HEK293 (cell line): ENCODE measurements around the gene AIF1.
A peak's percentile ranks its signal among the peaks of the same experiment; 100 is the strongest.

Source experiments
- CTCF ChIA-PET: fragments of 350-600 bp; formaldehyde crosslinking; extraction: SDS; loops from one replicate; lab custom pipeline; 2021; ENCODE audit warnings: antibody characterized with exemption; lab: Yijun Ruan, JAX
- POLR2A ChIA-PET: fragments of 300-600 bp; formaldehyde crosslinking; extraction: SDS; loops from one replicate; lab custom pipeline; 2020; ENCODE audit warnings: antibody characterized with exemption, inconsistent platforms; lab: Yijun Ruan, JAX
- H3K27ac ChIP-seq: fragments of 200-500 bp; sonication (Bioruptor generic); 2 replicates; pipeline ENCODE4 v1.5.1; 2014; ENCODE audit warnings: low read depth, low read length, control low read depth, inconsistent platforms; ENCODE audit errors: extremely low read depth
- H3K36me3 ChIP-seq, 2 experiments: fragments of 200-500 bp in 1 of 2; sonication (Bioruptor generic) in 1 of 2; 1 replicate in 1 of 2; 2 replicates in 1 of 2; pipeline ENCODE4 v1.5.1; 2014 to 2017; ENCODE audit warnings: inconsistent platforms in 2 of 2, low read length in 2 of 2; ENCODE audit not compliant: control insufficient read depth in 2 of 2, insufficient read depth in 1 of 2
- H3K4me1 ChIP-seq: fragments of 200-500 bp; sonication (Bioruptor generic); 2 replicates; pipeline ENCODE4 v1.5.1; 2014; ENCODE audit warnings: mild to moderate bottlenecking, low read length, inconsistent platforms; ENCODE audit not compliant: control insufficient read depth, insufficient read depth
- H3K4me3 ChIP-seq: 2 replicates; pipeline ENCODE4 v1.5.1; 2011; ENCODE audit warnings: low read depth, mild to moderate bottlenecking, control low read depth, low read length, moderate library complexity
- H3K9me3 ChIP-seq: fragments of 200-500 bp; sonication (Bioruptor generic); 2 replicates; pipeline ENCODE4 v1.5.1; 2014; ENCODE audit warnings: low read depth, low read length, inconsistent platforms; ENCODE audit not compliant: control insufficient read depth, insufficient read depth
- GLIS2 ChIP-seq: fragments of 450-650 bp; formaldehyde crosslinking; IDR thresholded peaks from 2 replicates; pipeline ENCODE4 v1.5.1; 2016; ENCODE audit warnings: missing biosample characterization, missing genetic modification characterization
- KLF1 ChIP-seq: fragments of 450-650 bp; formaldehyde crosslinking; IDR thresholded peaks from 2 replicates; pipeline ENCODE4 v1.5.1; 2016; ENCODE audit warnings: missing biosample characterization, missing genetic modification characterization
- OVOL3 ChIP-seq: fragments of 450-650 bp; formaldehyde crosslinking; IDR thresholded peaks from 2 replicates; pipeline ENCODE4 v1.5.1; 2016; ENCODE audit warnings: missing biosample characterization, missing genetic modification characterization
- ZBTB1 ChIP-seq: fragments of 450-650 bp; formaldehyde crosslinking; IDR thresholded peaks from 2 replicates; pipeline ENCODE4 v1.5.1; 2016; ENCODE audit warnings: missing biosample characterization, missing genetic modification characterization
- ZBTB48 ChIP-seq: fragments of 450-650 bp; formaldehyde crosslinking; IDR thresholded peaks from 2 replicates; pipeline ENCODE4 v1.5.1; 2016; ENCODE audit warnings: missing biosample characterization, missing genetic modification characterization
- ZFP3 ChIP-seq: fragments of 450-650 bp; formaldehyde crosslinking; IDR thresholded peaks from 2 replicates; pipeline ENCODE4 v1.5.1; 2016; ENCODE audit warnings: low read depth, missing biosample characterization, missing genetic modification characterization
- ZFP41 ChIP-seq: fragments of 450-650 bp; formaldehyde crosslinking; IDR thresholded peaks from 2 replicates; pipeline ENCODE4 v1.5.1; 2016; ENCODE audit warnings: missing biosample characterization, missing genetic modification characterization, borderline replicate concordance
- ZNF24 ChIP-seq: fragments of 450-650 bp; formaldehyde crosslinking; IDR thresholded peaks from 2 replicates; pipeline ENCODE4 v1.5.1; 2016; ENCODE audit warnings: missing biosample characterization, missing genetic modification characterization
- ZNF341 ChIP-seq: fragments of 450-650 bp; formaldehyde crosslinking; IDR thresholded peaks from 2 replicates; pipeline ENCODE4; 2016; ENCODE audit warnings: low read depth, missing biosample characterization, missing genetic modification characterization
- ZNF366 ChIP-seq: fragments of 450-650 bp; formaldehyde crosslinking; conservative IDR thresholded peaks from 2 replicates; pipeline ENCODE4 v1.5.1; 2016; ENCODE audit warnings: missing biosample characterization, missing genetic modification characterization
- ZNF37A ChIP-seq: fragments of 450-650 bp; IDR thresholded peaks from 2 replicates; pipeline ENCODE4 v1.5.1; 2018; ENCODE audit warnings: missing biosample characterization, missing genetic modification characterization
- ZNF394 ChIP-seq: fragments of 450-650 bp; formaldehyde crosslinking; IDR thresholded peaks from 2 replicates; pipeline ENCODE4 v1.5.1; 2016; ENCODE audit warnings: missing biosample characterization, missing genetic modification characterization, mild to moderate bottlenecking, moderate library complexity, borderline replicate concordance
- ZNF404 ChIP-seq: fragments of 450-650 bp; formaldehyde crosslinking; IDR thresholded peaks from 2 replicates; pipeline ENCODE4 v1.5.1; 2017; ENCODE audit warnings: missing biosample characterization, missing genetic modification characterization
- ZNF548 ChIP-seq: fragments of 450-650 bp; formaldehyde crosslinking; IDR thresholded peaks from 2 replicates; pipeline ENCODE4 v1.5.1; 2016; ENCODE audit warnings: missing biosample characterization, missing genetic modification characterization
- ZNF558 ChIP-seq: fragments of 450-650 bp; formaldehyde crosslinking; IDR thresholded peaks from 2 replicates; pipeline ENCODE4 v1.5.1; 2016; ENCODE audit warnings: missing biosample characterization, missing genetic modification characterization
- ZNF701 ChIP-seq: fragments of 450-650 bp; formaldehyde crosslinking; IDR thresholded peaks from 2 replicates; pipeline ENCODE4 v1.5.1; 2016; ENCODE audit warnings: missing biosample characterization, missing genetic modification characterization
- TF ChIP-seq, protein P1 (sequence below): fragments of 450-650 bp; formaldehyde crosslinking; IDR thresholded peaks from 2 replicates; pipeline ENCODE4 v1.5.1; 2016; ENCODE audit warnings: missing biosample characterization, missing genetic modification characterization

Gene AIF1

GRCh38 chr6:31574106-31575061, 40.6 kb upstream of the AIF1 start:
- no peak overlapping the region for H3K27ac ChIP-seq
- H3K9me3 ChIP-seq = no peaks in the 10 kb centered on the region
- H3K4me1 ChIP-seq = no peaks in the 10 kb centered on the region
- ChIA-PET POLR2A (interaction anchor here (1.3 to 1.4 kb wide), 3 partner anchors 8 to 48 kb away, joined by 3 to 4 read pairs (median 3); partner anchors contain the start of gene LTB), CTCF (interaction anchor here (1.0 to 18.7 kb wide), 9 partner anchors 10 to 78 kb away, joined by 3 to 518 read pairs (median 4); partner anchors contain the start of genes ATP6V1G2, LST1 and NCR3)
- TF ChIP-seq OVOL3 (tag by site-specific recombination) = no peak
- no peak for TF ChIP-seq ZBTB1 (tag by site-specific recombination)
- no peak for TF ChIP-seq ZFP41 (tag by site-specific recombination)
- TF ChIP-seq ZNF548 = no peak
- TF ChIP-seq ZNF558 (tag by site-specific recombination) = no peak
- TF ChIP-seq, protein P1, sequence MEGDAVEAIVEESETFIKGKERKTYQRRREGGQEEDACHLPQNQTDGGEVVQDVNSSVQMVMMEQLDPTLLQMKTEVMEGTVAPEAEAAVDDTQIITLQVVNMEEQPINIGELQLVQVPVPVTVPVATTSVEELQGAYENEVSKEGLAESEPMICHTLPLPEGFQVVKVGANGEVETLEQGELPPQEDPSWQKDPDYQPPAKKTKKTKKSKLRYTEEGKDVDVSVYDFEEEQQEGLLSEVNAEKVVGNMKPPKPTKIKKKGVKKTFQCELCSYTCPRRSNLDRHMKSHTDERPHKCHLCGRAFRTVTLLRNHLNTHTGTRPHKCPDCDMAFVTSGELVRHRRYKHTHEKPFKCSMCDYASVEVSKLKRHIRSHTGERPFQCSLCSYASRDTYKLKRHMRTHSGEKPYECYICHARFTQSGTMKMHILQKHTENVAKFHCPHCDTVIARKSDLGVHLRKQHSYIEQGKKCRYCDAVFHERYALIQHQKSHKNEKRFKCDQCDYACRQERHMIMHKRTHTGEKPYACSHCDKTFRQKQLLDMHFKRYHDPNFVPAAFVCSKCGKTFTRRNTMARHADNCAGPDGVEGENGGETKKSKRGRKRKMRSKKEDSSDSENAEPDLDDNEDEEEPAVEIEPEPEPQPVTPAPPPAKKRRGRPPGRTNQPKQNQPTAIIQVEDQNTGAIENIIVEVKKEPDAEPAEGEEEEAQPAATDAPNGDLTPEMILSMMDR = 0 out of 2 replicates have a peak, but pooled peaks have one; percentile 21
- TF ChIP-seq ZNF394 (tag by site-specific recombination) = peak; percentile 19; the same call in 1 of the 2 replicates
- no peak for TF ChIP-seq ZNF37A (tag by site-specific recombination)
- no peak for TF ChIP-seq KLF1 (tag by site-specific recombination)
- 0 out of 2 replicates have a peak, but pooled peaks have one; percentile 9 for TF ChIP-seq GLIS2 (tag by site-specific recombination)
- H3K36me3 ChIP-seq = no peaks in the 10 kb centered on the region
- H3K4me3 ChIP-seq = no peak overlapping the region

DNA sequence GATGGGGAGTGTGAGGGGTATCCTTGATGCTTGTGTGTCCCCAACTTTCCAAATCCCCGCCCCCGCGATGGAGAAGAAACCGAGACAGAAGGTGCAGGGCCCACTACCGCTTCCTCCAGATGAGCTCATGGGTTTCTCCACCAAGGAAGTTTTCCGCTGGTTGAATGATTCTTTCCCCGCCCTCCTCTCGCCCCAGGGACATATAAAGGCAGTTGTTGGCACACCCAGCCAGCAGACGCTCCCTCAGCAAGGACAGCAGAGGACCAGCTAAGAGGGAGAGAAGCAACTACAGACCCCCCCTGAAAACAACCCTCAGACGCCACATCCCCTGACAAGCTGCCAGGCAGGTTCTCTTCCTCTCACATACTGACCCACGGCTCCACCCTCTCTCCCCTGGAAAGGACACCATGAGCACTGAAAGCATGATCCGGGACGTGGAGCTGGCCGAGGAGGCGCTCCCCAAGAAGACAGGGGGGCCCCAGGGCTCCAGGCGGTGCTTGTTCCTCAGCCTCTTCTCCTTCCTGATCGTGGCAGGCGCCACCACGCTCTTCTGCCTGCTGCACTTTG, 39.6 kb upstream of the AIF1 start, which contains the start of gene TNF:
TSS of gene TNF (plus strand) at position 231 of the 567 bp plus-strand sequence. CDS start at position 408, 177 bp downstream.
- Histone ChIP-seq H3K4me1 (no peaks in the 10 kb centered on the region), H3K27ac (no peak within 1 kb of the TSS)
- TF ChIP-seq ZNF404 = no peak
- 0 out of 2 replicates have a peak, but pooled peaks have one; percentile 37 for TF ChIP-seq ZBTB48 (tag by site-specific recombination)
- TF ChIP-seq, all 188 proteins: peak for 1
- Histone ChIP-seq H3K4me3 (no peak within 1 kb of the TSS), H3K9me3 (no peaks in the 10 kb centered on the region), H3K36me3 (no peaks in the 10 kb centered on the region)
- ChIA-PET CTCF (interaction anchor here (0.7 to 18.7 kb wide), 9 partner anchors 9 to 314 kb away, joined by 3 to 518 read pairs (median 5); partner anchors contain the start of genes ATP6V1G2, LST1 and NCR3), POLR2A (interaction anchor here (0.5 to 1.3 kb wide), 2 partner anchors 47 to 427 kb away, joined by 3 to 5 read pairs; no protein-coding TSS in a partner anchor)

- POLR2A ChIA-PET = interaction anchor here (1.1 to 1.4 kb wide), 2 partner anchors 17 to 25 kb away, joined by 4 to 6 read pairs; partner anchors contain the start of gene NCR3
- H3K9me3 ChIP-seq = no peaks in the 10 kb centered on the region
- H3K27ac ChIP-seq = no peak overlapping the region
- TF ChIP-seq ZNF366 (tag by site-specific recombination) (peak; percentile 78), ZNF24 (peak; percentile 64; the same call in 1 of the 2 replicates), ZFP3 (tag by site-specific recombination) (no peak), ZNF701 (tag by site-specific recombination) (no peak), ZNF341 (tag by site-specific recombination) (peak; percentile 58)
- TF ChIP-seq, all 188 proteins: peak for 3
- Histone ChIP-seq H3K36me3 (no peaks in the 10 kb centered on the region), H3K4me1 (peaks cover 1% of the 10 kb centered on the region; the same call in 1 of the 2 replicates), H3K4me3 (no peak overlapping the region)
- CTCF ChIA-PET = interaction anchor here (0.9 to 18.7 kb wide), 10 partner anchors 8 to 313 kb away, joined by 3 to 518 read pairs (median 6); partner anchors contain the start of genes LST1 and NCR3
Measured at GRCh38 chr6:31575952-31576685, 38.9 kb upstream of the AIF1 start.
